ENCODE results near the gene B3GNT9.

Gene B3GNT9

DNA sequence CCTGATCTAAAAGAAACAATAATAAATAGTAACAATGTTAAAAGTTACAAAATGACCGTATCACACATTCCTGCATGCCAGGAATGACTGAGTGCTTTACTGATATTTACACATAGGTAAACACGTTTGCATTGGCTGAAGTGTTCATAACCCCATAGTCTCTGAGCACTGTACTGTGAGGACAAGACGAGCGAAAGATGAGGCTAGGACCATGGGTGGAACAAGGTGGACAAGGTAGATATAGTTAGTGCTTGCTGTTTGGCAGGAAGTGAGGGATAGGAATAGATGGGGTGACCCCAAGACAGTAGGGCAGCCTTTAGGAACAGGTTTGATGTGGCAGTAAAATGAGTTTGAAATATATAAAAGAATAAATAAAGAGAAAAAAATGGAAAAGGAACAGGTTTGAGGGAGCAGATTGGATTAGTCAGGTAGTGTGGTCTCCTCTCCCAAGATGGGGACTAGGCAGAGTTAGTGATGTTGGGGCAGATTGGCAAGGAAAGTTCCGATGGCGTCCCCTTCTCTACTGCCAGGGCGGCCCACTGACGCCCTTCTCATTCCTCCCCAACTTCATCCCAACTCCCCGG, 40.7 kb upstream of the B3GNT9 start:
- no peaks in the 10 kb centered on the region for H3K27me3 Mint-ChIP-seq
- peaks cover 32% of the 10 kb centered on the region for H3K36me3 Mint-ChIP-seq (ENCODE audit: insufficient read depth)
- peaks cover 32 to 36% of the 10 kb centered on the region in 2 donors for H3K4me1 Mint-ChIP-seq (ENCODE audit: low read depth in 2 of 2)
- ATAC-seq (replicated peaks) (peak; percentile 3), DNase-seq (no peak)
- peak overlapping the region; percentile 89 to 94 for H3K27ac Mint-ChIP-seq
- no peaks in the 10 kb centered on the region for H3K9me3 Mint-ChIP-seq
- peak overlapping the region; percentile 84 to 89 for H3K4me3 Mint-ChIP-seq

DNA sequence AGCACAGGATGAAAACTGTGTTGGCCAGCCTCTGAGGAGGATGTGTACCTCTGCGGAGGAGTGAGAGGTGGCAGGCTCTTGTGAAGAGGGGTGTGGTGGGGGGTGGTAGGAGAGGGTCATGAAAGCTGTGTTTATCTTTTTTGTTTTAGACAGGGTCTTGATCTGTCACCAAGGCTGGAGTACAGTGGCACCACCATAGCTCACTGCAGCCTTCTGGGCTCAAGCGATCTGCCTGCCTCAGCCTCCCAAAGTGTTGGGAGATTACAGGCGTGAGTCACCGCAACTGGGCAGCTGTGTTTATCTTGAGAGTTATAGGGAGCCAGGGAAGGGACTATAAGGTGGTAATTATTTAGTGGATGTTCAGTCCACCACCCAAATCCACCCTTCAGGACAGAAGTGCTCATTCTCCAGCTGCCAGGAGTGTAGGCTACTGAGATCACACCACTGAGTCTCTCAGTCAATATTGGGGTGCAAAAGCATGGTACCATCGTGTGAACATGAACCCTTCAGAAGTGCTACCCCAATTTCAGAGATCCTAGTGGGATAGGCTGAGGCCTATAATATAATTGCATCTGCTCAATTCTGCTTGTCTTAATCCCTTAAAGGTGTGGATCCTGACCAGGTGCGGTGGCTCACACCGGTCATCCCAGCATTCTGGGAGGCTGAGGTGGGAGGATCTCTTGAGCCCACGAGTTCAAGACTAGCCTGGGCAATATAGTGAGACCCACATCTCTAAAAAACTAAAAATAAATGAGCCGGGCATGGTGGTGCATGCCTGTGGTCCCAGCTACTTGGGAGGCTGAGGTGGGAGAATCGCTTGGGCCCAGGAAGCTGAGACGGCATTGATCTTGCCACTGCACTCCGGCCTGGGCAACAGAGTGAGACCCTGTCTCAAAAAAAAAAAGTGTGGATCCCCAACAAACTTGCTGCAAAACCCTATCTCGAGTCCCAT, 39.9 kb upstream of the B3GNT9 start:
- Mint-ChIP-seq H3K4me1 (ENCODE audit: low read depth in 2 of 2) (peaks cover 26 to 28% of the 10 kb centered on the region in 2 donors), H3K27me3 (no peaks in the 10 kb centered on the region), H3K4me3 (peak overlapping the region; percentile 84 to 89), H3K36me3 (ENCODE audit: insufficient read depth) (peaks cover 27% of the 10 kb centered on the region), H3K27ac (peak overlapping the region in 1 of 2 donors; percentile 94), H3K9me3 (no peaks in the 10 kb centered on the region)
- ATAC-seq (replicated peaks) (no peak), DNase-seq (no peak)

DNA sequence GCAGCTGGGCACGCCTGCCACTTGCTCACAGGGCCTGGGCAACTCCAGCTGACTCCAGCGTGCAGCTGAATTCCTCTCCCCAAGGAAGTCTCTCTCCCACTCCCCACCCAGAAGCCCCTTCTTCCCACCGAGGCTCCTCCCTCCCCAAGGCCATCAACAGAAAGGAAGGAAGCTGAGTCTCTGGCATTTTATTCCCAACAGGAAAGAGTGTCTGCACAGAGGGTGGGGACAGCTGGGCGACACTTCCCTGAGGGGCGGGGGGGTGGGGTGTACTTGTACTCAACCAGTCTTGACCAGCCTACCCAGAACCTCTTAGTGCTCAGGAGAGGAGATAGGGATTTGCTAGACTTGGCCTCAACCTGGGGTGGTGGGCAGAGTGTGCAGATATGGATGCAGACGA, 39.2 kb upstream of the B3GNT9 start, which contains the start of gene EXOC3L1:
EXOC3L1 (minus strand) TSS at position 96 of the 400 bp plus-strand sequence. CDS start 460 bp downstream, outside the sequence.
- peaks cover 28% of the 10 kb centered on the region for H3K36me3 Mint-ChIP-seq (ENCODE audit: insufficient read depth)
- H3K4me3 Mint-ChIP-seq, result no peak within 1 kb of the TSS
- no peaks in the 10 kb centered on the region for H3K9me3 Mint-ChIP-seq
- no peak for DNase-seq
- H3K27ac Mint-ChIP-seq, result no peak within 1 kb of the TSS
- peaks cover 31 to 32% of the 10 kb centered on the region in 2 donors for H3K4me1 Mint-ChIP-seq (ENCODE audit: low read depth in 2 of 2)
- no peaks in the 10 kb centered on the region for H3K27me3 Mint-ChIP-seq
- ATAC-seq (replicated peaks), result no peak

DNA sequence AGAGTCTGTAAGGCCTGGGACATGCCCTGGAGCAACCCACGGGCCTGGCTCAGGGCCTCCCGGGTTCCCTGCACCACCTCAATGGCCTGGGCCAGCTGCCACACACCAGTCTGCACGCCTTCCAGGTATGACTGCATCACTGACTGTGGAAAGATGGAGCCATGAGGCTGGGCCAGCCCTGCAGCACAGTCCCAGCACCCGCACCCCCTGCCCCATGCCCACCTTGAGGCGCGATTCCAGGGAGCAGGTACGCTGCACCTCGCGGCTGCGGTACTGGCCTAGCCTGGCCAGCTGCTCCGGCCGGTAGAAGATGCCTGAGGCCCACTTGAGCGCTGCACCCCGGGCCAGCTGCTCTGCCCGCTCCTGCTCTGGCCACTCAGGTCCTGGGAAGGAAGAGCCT, 38.0 kb upstream of the B3GNT9 start:
- peaks cover 28 to 32% of the 10 kb centered on the region in 2 donors for H3K4me1 Mint-ChIP-seq (ENCODE audit: low read depth in 2 of 2)
- H3K4me3 Mint-ChIP-seq, result no peak overlapping the region
- DNase-seq (no peak), ATAC-seq (replicated peaks) (no peak)
- peaks cover 22% of the 10 kb centered on the region for H3K36me3 Mint-ChIP-seq (ENCODE audit: insufficient read depth)
- no peaks in the 10 kb centered on the region for H3K9me3 Mint-ChIP-seq
- H3K27me3 Mint-ChIP-seq, result no peaks in the 10 kb centered on the region
- H3K27ac Mint-ChIP-seq, result no peak overlapping the region

DNA sequence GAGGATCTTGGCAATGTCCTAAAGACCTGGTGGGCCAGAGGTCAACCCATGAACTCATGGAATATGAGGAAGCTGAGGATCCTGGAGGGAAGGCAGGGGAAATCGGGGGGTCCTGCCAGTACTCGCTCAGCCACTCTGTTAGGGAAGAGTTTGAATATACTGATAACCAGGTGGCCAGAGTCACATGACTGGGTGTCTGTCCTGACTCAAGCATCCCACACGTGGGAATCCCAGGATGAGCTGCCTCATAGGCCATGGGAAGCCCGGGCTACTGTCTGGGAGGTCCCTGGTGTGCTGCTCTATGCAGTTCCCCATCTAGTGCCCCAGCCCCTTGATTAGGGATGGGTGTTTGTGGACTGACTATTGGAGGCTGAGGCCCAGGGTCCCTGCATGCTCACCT, 37.5 kb upstream of the B3GNT9 start:
- Mint-ChIP-seq H3K9me3 (no peaks in the 10 kb centered on the region), H3K36me3 (ENCODE audit: insufficient read depth) (peaks cover 19% of the 10 kb centered on the region), H3K27me3 (no peaks in the 10 kb centered on the region), H3K4me3 (no peak overlapping the region), H3K27ac (no peak overlapping the region), H3K4me1 (ENCODE audit: low read depth in 2 of 2) (peaks cover 23 to 28% of the 10 kb centered on the region in 2 donors)
- DNase-seq, result no peak
- ATAC-seq (replicated peaks), result no peak

DNA sequence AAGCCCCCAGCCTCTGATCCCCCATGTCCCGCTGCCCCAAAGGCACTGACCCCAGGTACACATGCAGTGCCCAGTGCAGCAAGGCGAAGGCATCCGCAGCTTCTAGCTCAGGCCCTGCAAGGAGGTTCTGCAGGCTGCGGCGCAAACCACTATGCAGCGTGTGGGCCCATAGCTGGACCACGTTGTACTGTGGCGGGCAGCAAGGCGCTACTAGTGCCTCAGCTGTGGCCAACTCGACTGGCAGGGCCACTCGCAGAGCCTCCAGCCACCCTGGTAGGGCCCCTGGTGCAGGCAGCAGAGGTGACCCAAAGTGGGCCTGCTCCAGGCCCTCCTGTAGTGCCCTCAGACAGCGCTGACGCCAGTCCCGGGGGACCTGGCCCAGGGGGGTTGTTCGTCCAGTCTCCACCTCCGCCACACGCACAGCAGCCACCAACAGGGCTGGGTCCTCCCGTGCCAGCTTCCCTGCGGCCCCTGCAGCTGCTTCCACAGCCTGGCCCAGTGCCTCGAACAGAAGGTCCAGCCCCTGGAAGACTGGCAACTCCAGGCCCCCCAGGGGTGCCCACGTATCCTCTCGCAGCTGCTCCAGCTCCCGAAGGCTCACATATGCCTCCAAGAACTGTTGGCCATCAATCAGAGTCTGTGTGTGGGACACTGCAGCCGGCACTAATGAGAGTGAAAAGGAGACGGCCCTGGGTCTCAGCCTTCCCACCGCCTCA, 36.5 kb upstream of the B3GNT9 start:
- peaks cover 10% of the 10 kb centered on the region for H3K36me3 Mint-ChIP-seq (ENCODE audit: insufficient read depth)
- no peaks in the 10 kb centered on the region for H3K27me3 Mint-ChIP-seq
- no peak for DNase-seq
- H3K4me3 Mint-ChIP-seq, result no peak overlapping the region
- peaks cover 15 to 18% of the 10 kb centered on the region in 2 donors for H3K4me1 Mint-ChIP-seq (ENCODE audit: low read depth in 2 of 2)
- no peak for ATAC-seq (replicated peaks)
- no peak overlapping the region for H3K27ac Mint-ChIP-seq
- H3K9me3 Mint-ChIP-seq, result no peaks in the 10 kb centered on the region

DNA sequence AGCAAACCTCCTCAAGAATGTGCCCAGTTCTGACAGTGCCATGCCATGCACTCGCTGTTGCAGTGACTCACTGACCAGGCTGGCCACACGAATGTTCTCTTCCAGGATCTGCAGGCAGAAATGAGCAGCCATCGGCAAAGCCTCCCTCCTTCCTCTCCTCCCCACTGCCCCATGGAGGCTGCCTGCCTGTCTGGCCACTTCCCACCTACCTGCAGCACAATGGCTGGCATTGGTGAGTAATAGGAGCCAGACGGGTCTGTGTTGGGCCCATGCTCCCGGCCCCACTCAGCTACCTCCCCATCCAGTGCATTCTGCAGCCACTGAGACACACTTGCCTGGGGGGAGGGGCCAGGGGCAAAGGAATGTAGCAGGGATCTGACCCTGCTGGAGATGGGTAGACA, 35.8 kb upstream of the B3GNT9 start:
- no peak overlapping the region for H3K4me3 Mint-ChIP-seq
- H3K27ac Mint-ChIP-seq, result no peak overlapping the region
- H3K4me1 Mint-ChIP-seq (ENCODE audit: low read depth in 2 of 2), result peaks cover 11 to 13% of the 10 kb centered on the region in 2 donors
- no peak for DNase-seq
- no peaks in the 10 kb centered on the region for H3K27me3 Mint-ChIP-seq
- H3K9me3 Mint-ChIP-seq, result no peaks in the 10 kb centered on the region
- H3K36me3 Mint-ChIP-seq (ENCODE audit: insufficient read depth), result peaks cover 7% of the 10 kb centered on the region
- no peak for ATAC-seq (replicated peaks)

DNA sequence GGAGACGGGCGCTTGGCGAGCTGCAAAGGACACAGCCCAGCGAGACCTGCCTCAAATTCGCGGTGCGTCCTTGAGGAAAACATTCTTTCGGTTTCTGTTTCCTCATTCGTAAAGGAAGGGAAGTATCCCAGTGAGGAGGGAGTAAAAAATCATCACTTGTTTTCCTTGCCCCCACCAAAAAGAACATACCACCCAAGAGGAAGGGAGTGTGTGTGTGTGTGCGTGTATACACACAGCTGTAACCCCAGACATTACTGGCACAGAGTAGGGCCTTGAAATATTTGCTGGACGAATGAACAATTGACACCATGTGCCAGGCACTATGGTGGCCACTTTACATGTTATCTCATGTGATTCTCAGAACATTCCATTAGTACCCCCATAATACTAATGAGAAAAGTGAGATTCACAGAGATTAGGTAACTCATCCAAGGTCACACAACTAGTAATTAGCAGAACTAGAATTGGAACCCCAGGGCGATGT, 34.9 kb upstream of the B3GNT9 start:
- Mint-ChIP-seq H3K27ac (peak overlapping the region; percentile 82 to 90), H3K36me3 (ENCODE audit: insufficient read depth) (peaks cover 5% of the 10 kb centered on the region), H3K27me3 (no peaks in the 10 kb centered on the region), H3K4me1 (ENCODE audit: low read depth in 2 of 2) (peaks cover 7 to 11% of the 10 kb centered on the region in 2 donors), H3K9me3 (no peaks in the 10 kb centered on the region), H3K4me3 (no peak overlapping the region)
- ATAC-seq (replicated peaks), result no peak
- no peak for DNase-seq

DNA sequence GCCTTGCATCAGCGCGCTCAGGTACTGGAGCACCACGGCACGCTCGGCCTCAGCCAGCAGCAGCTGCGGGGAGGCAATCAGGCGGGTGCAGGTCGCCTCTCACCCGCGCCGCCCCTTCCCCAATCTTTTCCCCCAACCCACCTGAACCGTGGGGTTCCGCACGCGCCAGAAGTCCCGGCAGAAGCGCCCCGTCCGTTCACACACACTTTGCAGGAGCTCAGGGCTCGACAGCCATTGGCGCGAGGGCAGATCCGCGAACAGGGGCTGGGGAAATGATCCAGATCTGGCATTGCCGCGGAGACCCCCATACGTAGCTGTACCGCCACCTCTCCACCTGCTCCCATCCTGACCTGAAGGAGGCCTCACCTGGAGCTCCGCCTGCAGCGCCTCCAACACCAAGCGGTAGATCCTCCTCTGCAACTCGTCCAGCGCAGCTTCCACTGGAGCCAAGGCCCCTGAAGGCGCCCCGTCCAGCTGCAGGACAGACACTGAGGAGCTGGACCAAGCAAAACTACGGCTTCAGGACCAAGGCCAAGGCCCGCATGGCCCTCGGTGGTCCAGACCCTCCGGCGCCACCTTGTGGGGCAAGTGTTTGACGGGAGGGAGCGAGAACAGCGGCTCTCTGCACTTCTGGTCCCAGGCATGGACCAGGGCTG, 34.3 kb upstream of the B3GNT9 start:
- Mint-ChIP-seq H3K36me3 (ENCODE audit: insufficient read depth) (peaks cover 5% of the 10 kb centered on the region), H3K27ac (peak overlapping the region; percentile 82 to 90), H3K4me1 (ENCODE audit: low read depth in 2 of 2) (peaks cover 7 to 11% of the 10 kb centered on the region in 2 donors), H3K27me3 (no peaks in the 10 kb centered on the region), H3K9me3 (no peaks in the 10 kb centered on the region), H3K4me3 (no peak overlapping the region)
- peak; percentile 85 to 89 (median 87) for DNase-seq
- peak; percentile 29 for ATAC-seq (replicated peaks)

DNA sequence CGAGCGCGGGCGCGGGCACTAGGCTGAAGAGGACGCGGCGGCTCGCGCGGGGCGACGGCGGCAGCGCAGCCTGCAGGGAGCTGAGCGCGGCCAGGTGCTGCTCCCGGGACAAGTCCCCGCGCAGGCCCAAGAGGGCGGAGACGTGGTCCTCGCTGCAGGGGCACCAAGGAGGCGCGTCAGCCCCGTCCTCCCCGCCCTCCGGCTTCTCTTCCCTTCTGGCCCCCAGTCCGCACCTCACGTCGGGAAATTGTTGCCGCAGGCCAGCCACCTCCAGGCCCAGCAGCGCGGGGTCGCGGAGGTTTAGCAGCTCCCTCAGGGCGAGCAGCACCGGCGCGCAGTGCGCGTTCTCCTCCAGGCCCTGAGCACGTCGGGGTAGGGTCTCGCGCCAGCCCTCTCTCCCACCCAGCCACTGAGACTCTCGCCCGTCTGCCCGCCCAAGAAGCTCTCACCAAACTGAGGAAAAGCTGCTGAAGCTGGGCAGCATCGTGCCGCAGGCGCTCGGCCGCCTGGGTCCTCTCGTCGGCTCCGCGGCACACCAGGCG, 33.7 kb upstream of the B3GNT9 start:
- Mint-ChIP-seq H3K4me3 (no peak overlapping the region), H3K4me1 (ENCODE audit: low read depth in 2 of 2) (peaks cover 7 to 11% of the 10 kb centered on the region in 2 donors), H3K9me3 (no peaks in the 10 kb centered on the region), H3K36me3 (ENCODE audit: insufficient read depth) (peaks cover 5% of the 10 kb centered on the region), H3K27me3 (no peaks in the 10 kb centered on the region), H3K27ac (peak overlapping the region in 1 of 2 donors; percentile 90)
- peak; percentile 4 for ATAC-seq (replicated peaks)
- DNase-seq, result no peak

DNA sequence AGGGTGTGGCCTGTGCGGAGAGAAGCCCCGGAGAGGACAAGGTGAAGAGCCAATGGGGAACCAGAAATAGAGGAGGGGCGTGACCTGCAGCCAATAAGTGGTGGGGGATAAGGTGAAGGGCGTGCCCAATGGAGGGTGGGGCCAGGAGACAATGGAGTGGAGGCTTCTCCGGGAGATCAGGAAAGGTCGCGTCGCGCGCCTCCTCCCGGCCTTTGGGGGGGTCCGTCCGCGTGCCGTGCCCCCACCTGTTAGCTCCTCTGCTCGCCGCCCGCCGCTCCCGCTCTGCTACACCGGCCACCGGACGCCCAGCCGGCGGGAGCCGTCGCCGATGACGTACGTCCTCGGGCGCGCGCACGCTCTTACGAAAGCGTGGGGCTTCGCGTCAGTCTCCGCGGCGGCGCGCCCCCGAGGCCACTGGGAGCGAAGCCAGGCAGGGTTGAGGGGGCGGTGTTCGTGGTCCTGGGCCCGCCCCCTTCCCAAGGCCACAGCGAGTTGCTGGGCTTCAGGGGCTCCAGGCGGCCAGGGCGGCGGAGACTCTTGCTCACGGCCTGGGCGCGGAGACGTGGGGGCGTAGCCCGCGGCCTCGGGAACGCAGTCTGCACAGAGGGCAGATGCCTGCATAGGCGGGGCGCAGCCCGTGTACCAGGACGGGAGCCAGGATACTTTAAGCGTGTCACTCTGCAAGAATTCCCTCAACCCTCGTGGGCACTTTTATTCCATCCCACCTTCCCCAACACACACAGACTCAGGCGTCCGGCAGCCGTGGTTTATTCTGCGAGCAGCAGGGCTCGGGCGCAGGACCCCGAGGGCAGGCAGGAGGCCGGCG, 33.0 kb upstream of the B3GNT9 start, which contains the start of gene MATCAP1:
MATCAP1 (minus strand) TSS at position 337 of the 826 bp plus-strand sequence. CDS start 3,353 bp downstream, outside the sequence.
- Mint-ChIP-seq H3K27me3 (no peaks in the 10 kb centered on the region), H3K27ac (peak within 1 kb of the TSS in 1 of 2 donors; percentile 90), H3K9me3 (no peaks in the 10 kb centered on the region), H3K36me3 (ENCODE audit: insufficient read depth) (peaks cover 5% of the 10 kb centered on the region), H3K4me3 (no peak within 1 kb of the TSS), H3K4me1 (ENCODE audit: low read depth in 2 of 2) (peaks cover 7 to 13% of the 10 kb centered on the region in 2 donors)
- ATAC-seq (replicated peaks), result peak; percentile 93
- peak; percentile 89 to 93 (median 89) for DNase-seq

DNA sequence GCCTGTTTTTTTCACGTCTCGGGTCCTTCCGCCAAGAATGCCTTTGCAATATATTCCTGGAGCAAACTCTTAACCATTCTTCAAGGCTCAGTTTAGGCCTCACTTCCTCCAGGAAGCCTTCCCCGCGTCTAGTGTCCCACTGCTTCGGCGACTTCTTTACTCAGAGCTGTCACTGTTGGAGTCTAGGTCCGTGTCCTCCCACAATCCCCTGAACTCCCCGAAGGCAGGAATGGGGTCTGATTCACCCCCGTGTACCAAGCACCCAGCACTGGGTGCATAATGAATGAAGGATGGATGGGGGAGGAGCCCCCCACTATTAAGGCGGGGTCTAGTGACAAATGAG, 32.5 kb upstream of the B3GNT9 start:
- Mint-ChIP-seq H3K36me3 (ENCODE audit: insufficient read depth) (peaks cover 5% of the 10 kb centered on the region), H3K4me3 (no peak overlapping the region), H3K4me1 (ENCODE audit: low read depth in 2 of 2) (peaks cover 7 to 15% of the 10 kb centered on the region in 2 donors), H3K27ac (no peak overlapping the region), H3K27me3 (no peaks in the 10 kb centered on the region), H3K9me3 (no peaks in the 10 kb centered on the region)
- ATAC-seq (replicated peaks) (no peak), DNase-seq (no peak)
